NCI-H82 treated with DMSO at 0.1 percent for 48 hours (cell line): ENCODE results near the gene IL3.

ENCODE experiments used
- DNase-seq: peaks from one replicate; lab custom pipeline; 2025; ENCODE audit not compliant: unreplicated experiment; lab: John Stamatoyannopoulos, UW

The IL3 gene

GRCh38 chr5:132025403-132025971, 35.0 kb upstream of the IL3 start:
- no peak for DNase-seq

GRCh38 chr5:132026516-132027008, 33.9 kb upstream of the IL3 start:
- no peak for DNase-seq

- no peak for DNase-seq
Observed at GRCh38 chr5:132027027-132027426, 33.4 kb upstream of the IL3 start.

GRCh38 chr5:132029609-132030330, 30.7 kb upstream of the IL3 start:
- DNase-seq = no peak

GRCh38 chr5:132030610-132031009, 29.8 kb upstream of the IL3 start:
- no peak for DNase-seq

- DNase-seq = no peak
Observed at GRCh38 chr5:132032196-132032595, 28.3 kb upstream of the IL3 start.

- no peak for DNase-seq
Observed at GRCh38 chr5:132033122-132033521, 27.3 kb upstream of the IL3 start.

- no peak for DNase-seq
Observed at GRCh38 chr5:132037353-132037752, 23.1 kb upstream of the IL3 start.

- DNase-seq = no peak
Observed at GRCh38 chr5:132044207-132044606, 16.2 kb upstream of the IL3 start.

- no peak for DNase-seq
Observed at GRCh38 chr5:132046880-132047299, 13.6 kb upstream of the IL3 start.

GRCh38 chr5:132049093-132049492, 11.4 kb upstream of the IL3 start:
- DNase-seq = no peak

GRCh38 chr5:132049559-132049958, 10.9 kb upstream of the IL3 start:
- no peak for DNase-seq

GRCh38 chr5:132050136-132050535, 10.3 kb upstream of the IL3 start:
- no peak for DNase-seq

- no peak for DNase-seq
Observed at GRCh38 chr5:132050661-132051552, 9.5 kb upstream of the IL3 start.

- DNase-seq = no peak
Observed at GRCh38 chr5:132052520-132052919, 7.9 kb upstream of the IL3 start.

GRCh38 chr5:132053483-132053882, 7.0 kb upstream of the IL3 start:
- no peak for DNase-seq

GRCh38 chr5:132054031-132054696, 6.3 kb upstream of the IL3 start:
- no peak for DNase-seq

- no peak for DNase-seq
Observed at GRCh38 chr5:132054697-132055440, 5.6 kb upstream of the IL3 start.

- DNase-seq = no peak
Observed at GRCh38 chr5:132055441-132055807, 5.0 kb upstream of the IL3 start.

GRCh38 chr5:132055808-132056609, 4.4 kb upstream of the IL3 start:
- DNase-seq = no peak
